HepG2 (cell line): Measurements from ENCODE around the gene PDGFB. TPM values are rescaled to one million over a fixed set of nuclear protein-coding genes. Genes with fewer than 3 reads are reported as not detected.

Experiments used
- ARID2 ChIP-seq: sonication (generic); formaldehyde crosslinking; IDR thresholded peaks from 2 replicates; pipeline ENCODE4 v1.8.1; 2022; ENCODE audit warnings: mild to moderate bottlenecking, missing genetic modification reagents, borderline replicate concordance
- BORCS8-MEF2B ChIP-seq: sonication (generic); formaldehyde crosslinking; IDR thresholded peaks from 2 replicates; pipeline ENCODE4 v1.8.0; 2022; ENCODE audit warnings: mild to moderate bottlenecking, missing genetic modification reagents
- HNRNPUL1 ChIP-seq: fragments of 200-400 bp; formaldehyde crosslinking; IDR thresholded peaks from 2 replicates; pipeline ENCODE4 v1.6.1; 2017; ENCODE audit warnings: low read depth, mild to moderate bottlenecking, low read length, moderate library complexity
- ISL2 ChIP-seq: sonication (generic); formaldehyde crosslinking; IDR thresholded peaks from 2 replicates; pipeline ENCODE4 v1.5.0; 2020; ENCODE audit warnings: missing genetic modification reagents
- KLF9 ChIP-seq: IDR thresholded peaks from 2 replicates; pipeline ENCODE4 v1.6.1; 2016; ENCODE audit warnings: low read depth
- NONO ChIP-seq, 2 experiments: fragments of 450-650 bp in 1 of 2; sonication (generic) in 1 of 2; formaldehyde crosslinking in 1 of 2; IDR thresholded peaks in 1 of 2; conservative IDR thresholded peaks in 1 of 2; 2 replicates each; pipeline versions ENCODE4 v1.6.1 to v1.8.0; 2017 to 2022; ENCODE audit warnings: mild to moderate bottlenecking in 1 of 2, missing genetic modification reagents in 1 of 2, moderate library complexity in 1 of 2
- POGZ ChIP-seq: sonication (generic); formaldehyde crosslinking; IDR thresholded peaks from 2 replicates; pipeline ENCODE4 v1.4.0; 2020; ENCODE audit warnings: mild to moderate bottlenecking, missing genetic modification reagents
- RARA ChIP-seq: IDR thresholded peaks from 2 replicates; pipeline ENCODE4 v1.6.1; 2016; ENCODE audit warnings: missing genetic modification reagents, missing compliant biosample characterization
- RFXANK ChIP-seq: IDR thresholded peaks from 2 replicates; pipeline ENCODE4 v1.6.1; 2016
- SYNCRIP ChIP-seq: fragments of 200-400 bp; formaldehyde crosslinking; IDR thresholded peaks from 2 replicates; pipeline ENCODE4 v1.6.1; 2018; ENCODE audit warnings: mild to moderate bottlenecking, low read depth, low read length; ENCODE audit not compliant: insufficient read depth
- TCF7L2 ChIP-seq: IDR thresholded peaks from 2 replicates; pipeline ENCODE4 v1.6.1; 2011; ENCODE audit warnings: mild to moderate bottlenecking, low read depth, low read length, moderate library complexity
- TRAFD1 ChIP-seq: sonication (generic); formaldehyde crosslinking; IDR thresholded peaks from 2 replicates; pipeline ENCODE4 v1.5.1; 2020; ENCODE audit warnings: missing genetic modification reagents, mild to moderate bottlenecking, borderline replicate concordance
- ZC3H4 ChIP-seq: sonication (generic); formaldehyde crosslinking; IDR thresholded peaks from 2 replicates; pipeline ENCODE4 v1.4.0; 2020; ENCODE audit warnings: missing genetic modification reagents, borderline replicate concordance
- ZNF224 ChIP-seq: sonication (generic); formaldehyde crosslinking; IDR thresholded peaks from 2 replicates; pipeline ENCODE4 v1.5.0; 2020; ENCODE audit warnings: mild to moderate bottlenecking, missing genetic modification reagents
- ZNF274 ChIP-seq: sonication (generic); formaldehyde crosslinking; IDR thresholded peaks from 2 replicates; pipeline ENCODE4 v1.5.1; 2020; ENCODE audit warnings: mild to moderate bottlenecking, missing genetic modification reagents
- ZNF639 ChIP-seq: conservative IDR thresholded peaks from 2 replicates; pipeline ENCODE4 v1.6.1; 2018; ENCODE audit warnings: missing genetic modification reagents
- ZNF710 ChIP-seq: sonication (generic); formaldehyde crosslinking; IDR thresholded peaks from 2 replicates; pipeline ENCODE4 v1.5.0; 2020; ENCODE audit warnings: mild to moderate bottlenecking, missing genetic modification reagents, borderline replicate concordance
- polyA plus RNA-seq, 8 experiments: library from polyadenylated mRNA; depleted of rRNA in 3 of 8; stranded (reverse) in 7 of 8; unstranded in 1 of 8; fragments of >200 nt; fragmentation: Illumina TruSeq in 4 of 8; extraction: Trizol in 4 of 8; gene quantifications; 2 replicates each; pipeline versions ENCODE4 v1.2.1 to v1.2.3, GENCODE V29; 2011 to 2016; ENCODE audit warnings: low read depth in 4 of 8, missing spikeins in 1 of 8, mixed read lengths in 1 of 8; ENCODE audit not compliant: insufficient read depth in 1 of 8
- total RNA-seq, 5 experiments: library from RNA; depleted of rRNA; stranded (reverse); fragments of >200 nt; fragmentation: Illumina TruSeq; extraction: Trizol; gene quantifications; 2 replicates each; pipeline ENCODE4 v1.2.3, GENCODE V29; 2016; ENCODE audit warnings: low read depth in 1 of 5
- TF ChIP-seq, protein P1 (sequence below): sonication (generic); formaldehyde crosslinking; IDR thresholded peaks from 2 replicates; pipeline ENCODE4 v1.4.0; 2020; ENCODE audit warnings: missing genetic modification reagents, mild to moderate bottlenecking, borderline replicate concordance
- TF ChIP-seq, protein P2 (sequence below): sonication (generic); formaldehyde crosslinking; IDR thresholded peaks from 2 replicates; pipeline ENCODE4 v1.4.0; 2020; ENCODE audit warnings: missing genetic modification reagents

The PDGFB gene
- total and polyA plus RNA-seq, 2 of the 13 experiments (the other 11 are each of a cell fraction or from before 2014, with no cell fraction given): 1.4 to 10.1 TPM

DNA sequence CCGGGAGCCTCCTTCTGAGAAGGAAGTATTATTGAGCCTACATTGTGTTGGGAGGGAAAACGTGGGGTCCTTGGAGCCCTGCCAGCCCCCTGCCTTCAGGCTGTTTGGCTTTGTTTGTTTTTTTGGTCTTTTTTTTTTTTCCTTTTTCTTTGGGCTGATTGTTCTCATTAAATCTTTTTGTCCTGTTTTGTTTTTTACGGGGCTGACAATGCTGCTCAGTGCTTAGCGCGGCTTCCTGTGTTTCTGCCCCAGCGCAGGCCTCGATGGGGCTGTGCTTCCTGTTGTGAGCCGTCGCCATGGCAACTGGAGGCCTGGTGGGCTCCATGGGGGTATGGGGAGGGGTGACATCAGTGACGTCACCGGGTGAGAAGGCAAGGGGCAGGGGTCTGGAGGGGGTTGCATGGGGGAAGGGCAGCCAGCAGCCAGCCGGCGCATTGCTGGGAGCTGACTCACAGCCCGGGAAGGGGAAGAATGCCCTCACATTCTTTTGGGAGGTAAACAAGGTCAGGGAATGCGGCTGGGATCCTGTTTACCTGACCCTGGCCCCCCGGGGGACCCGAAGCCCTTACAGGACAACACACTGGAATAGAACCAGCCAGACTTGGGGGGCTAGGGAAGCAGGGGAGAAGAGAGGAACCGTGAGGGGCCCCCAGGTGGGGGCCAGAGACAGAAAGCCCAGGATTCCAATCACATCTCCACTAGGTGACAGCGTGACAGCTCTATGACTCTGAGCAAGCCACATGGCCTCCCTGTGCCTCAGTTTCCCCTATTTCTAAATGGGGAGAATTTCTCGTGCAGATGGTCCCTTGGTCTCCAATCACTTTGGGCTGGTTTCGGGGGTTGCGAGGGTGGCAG, 70.1 kb downstream of the PDGFB start (continued):
- TF ChIP-seq, protein P1, sequence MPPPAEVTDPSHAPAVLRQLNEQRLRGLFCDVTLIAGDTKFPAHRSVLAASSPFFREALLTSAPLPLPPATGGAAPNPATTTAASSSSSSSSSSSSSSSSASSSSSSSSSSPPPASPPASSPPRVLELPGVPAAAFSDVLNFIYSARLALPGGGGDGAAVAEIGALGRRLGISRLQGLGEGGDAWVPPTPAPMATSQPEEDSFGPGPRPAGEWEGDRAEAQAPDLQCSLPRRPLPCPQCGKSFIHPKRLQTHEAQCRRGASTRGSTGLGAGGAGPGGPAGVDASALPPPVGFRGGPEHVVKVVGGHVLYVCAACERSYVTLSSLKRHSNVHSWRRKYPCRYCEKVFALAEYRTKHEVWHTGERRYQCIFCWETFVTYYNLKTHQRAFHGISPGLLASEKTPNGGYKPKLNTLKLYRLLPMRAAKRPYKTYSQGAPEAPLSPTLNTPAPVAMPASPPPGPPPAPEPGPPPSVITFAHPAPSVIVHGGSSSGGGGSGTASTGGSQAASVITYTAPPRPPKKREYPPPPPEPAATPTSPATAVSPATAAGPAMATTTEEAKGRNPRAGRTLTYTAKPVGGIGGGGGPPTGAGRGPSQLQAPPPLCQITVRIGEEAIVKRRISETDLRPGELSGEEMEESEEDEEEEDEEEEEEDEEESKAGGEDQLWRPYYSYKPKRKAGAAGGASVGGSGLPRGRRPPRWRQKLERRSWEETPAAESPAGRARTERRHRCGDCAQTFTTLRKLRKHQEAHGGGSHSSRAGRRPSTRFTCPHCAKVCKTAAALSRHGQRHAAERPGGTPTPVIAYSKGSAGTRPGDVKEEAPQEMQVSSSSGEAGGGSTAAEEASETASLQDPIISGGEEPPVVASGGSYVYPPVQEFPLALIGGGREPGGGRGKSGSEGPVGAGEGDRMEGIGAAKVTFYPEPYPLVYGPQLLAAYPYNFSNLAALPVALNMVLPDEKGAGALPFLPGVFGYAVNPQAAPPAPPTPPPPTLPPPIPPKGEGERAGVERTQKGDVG (CRISPR knock-in tag): no peak
- TF ChIP-seq TRAFD1: no peak
- no peak for TF ChIP-seq ZNF224 (CRISPR knock-in tag)
- no peak for TF ChIP-seq HNRNPUL1
- TF ChIP-seq ISL2: 0 out of 2 replicates have a peak, but pooled peaks have one; percentile 24
- TF ChIP-seq ZC3H4 (CRISPR knock-in tag): no peak
- no peak for TF ChIP-seq TCF7L2
- no peak for TF ChIP-seq SYNCRIP
- peak; percentile 98 for TF ChIP-seq RARA (CRISPR knock-in tag)
- TF ChIP-seq, protein P2, sequence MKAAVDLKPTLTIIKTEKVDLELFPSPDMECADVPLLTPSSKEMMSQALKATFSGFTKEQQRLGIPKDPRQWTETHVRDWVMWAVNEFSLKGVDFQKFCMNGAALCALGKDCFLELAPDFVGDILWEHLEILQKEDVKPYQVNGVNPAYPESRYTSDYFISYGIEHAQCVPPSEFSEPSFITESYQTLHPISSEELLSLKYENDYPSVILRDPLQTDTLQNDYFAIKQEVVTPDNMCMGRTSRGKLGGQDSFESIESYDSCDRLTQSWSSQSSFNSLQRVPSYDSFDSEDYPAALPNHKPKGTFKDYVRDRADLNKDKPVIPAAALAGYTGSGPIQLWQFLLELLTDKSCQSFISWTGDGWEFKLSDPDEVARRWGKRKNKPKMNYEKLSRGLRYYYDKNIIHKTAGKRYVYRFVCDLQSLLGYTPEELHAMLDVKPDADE: no peak
- TF ChIP-seq ZNF274 (CRISPR knock-in tag): no peak
- TF ChIP-seq KLF9 (CRISPR knock-in tag): no peak
- TF ChIP-seq POGZ (CRISPR knock-in tag): 0 out of 2 replicates have a peak, but pooled peaks have one; percentile 51
- no peak for TF ChIP-seq ARID2 (CRISPR knock-in tag)
- TF ChIP-seq ZNF710: 0 out of 2 replicates have a peak, but pooled peaks have one; percentile 22
- no peak for TF ChIP-seq RFXANK
- TF ChIP-seq BORCS8-MEF2B: no peak
- no peak for TF ChIP-seq NONO (IDR thresholded peaks at IDR 0.05)
- TF ChIP-seq NONO (CRISPR knock-in tag; conservative IDR thresholded peaks at IDR 0.05): peak; percentile 60; the same call in 1 of the 2 replicates
- TF ChIP-seq ZNF639 (CRISPR knock-in tag): 0 out of 2 replicates have a peak, but pooled peaks have one; percentile 21
